IMR-90 (cell line): ENCODE results near the gene PARVB.

Source experiments
- BHLHE40 ChIP-seq: fragments of 150-350 bp; IDR thresholded peaks from 2 replicates; pipeline ENCODE4 v1.6.1; 2016; ENCODE audit warnings: mild to moderate bottlenecking, low read depth, low read length
- CEBPB ChIP-seq: IDR thresholded peaks from 2 replicates; pipeline ENCODE4 v1.6.1; 2012; ENCODE audit warnings: low read depth, low read length, improper control_type of control experiment
- CTCF ChIP-seq: conservative IDR thresholded peaks from 2 replicates; pipeline ENCODE4 v1.5.1; 2012; ENCODE audit warnings: mild to moderate bottlenecking, low read depth, low read length, improper control_type of control experiment
- ELK1 ChIP-seq: fragments of 150-350 bp; IDR thresholded peaks from 2 replicates; pipeline ENCODE4 v1.6.1; 2016; ENCODE audit warnings: low read depth, mild to moderate bottlenecking, low read length, moderate library complexity, borderline replicate concordance
- FOS ChIP-seq: fragments of 150-350 bp; IDR thresholded peaks from 2 replicates; pipeline ENCODE4 v1.6.1; 2016; ENCODE audit warnings: low read depth, low read length
- MAZ ChIP-seq: IDR thresholded peaks from 2 replicates; pipeline ENCODE4 v1.6.1; 2012; ENCODE audit warnings: low read depth, mild to moderate bottlenecking, low read length, improper control_type of control experiment, moderate library complexity, borderline replicate concordance
- MXI1 ChIP-seq: IDR thresholded peaks from 2 replicates; pipeline ENCODE4 v1.6.1; 2012; ENCODE audit warnings: low read depth, mild to moderate bottlenecking, low read length, moderate library complexity, borderline replicate concordance
- NFE2L2 ChIP-seq: fragments of 150-350 bp; IDR thresholded peaks from 2 replicates; pipeline ENCODE4 v1.6.1; 2016; ENCODE audit warnings: low read depth, mild to moderate bottlenecking, low read length
- POLR2A ChIP-seq: IDR thresholded peaks from 2 replicates; pipeline ENCODE4 v1.6.1; 2012; ENCODE audit warnings: mild to moderate bottlenecking, low read depth, low read length
- RAD21 ChIP-seq: IDR thresholded peaks from 2 replicates; pipeline ENCODE4 v1.6.1; 2012; ENCODE audit warnings: low read length, improper control_type of control experiment
- RCOR1 ChIP-seq: IDR thresholded peaks from 2 replicates; pipeline ENCODE4 v1.6.1; 2012; ENCODE audit warnings: mild to moderate bottlenecking, low read length, improper control_type of control experiment; ENCODE audit not compliant: insufficient replicate concordance
- RFX5 ChIP-seq: IDR thresholded peaks from 2 replicates; pipeline ENCODE4 v1.8.0; 2012; ENCODE audit warnings: low read depth, mild to moderate bottlenecking, low read length, moderate library complexity
- SMC3 ChIP-seq: fragments of 150-350 bp; IDR thresholded peaks from 2 replicates; pipeline ENCODE4 v1.6.1; 2016; ENCODE audit warnings: low read depth, mild to moderate bottlenecking, antibody characterized with exemption, low read length, moderate library complexity
- USF2 ChIP-seq: fragments of 150-350 bp; IDR thresholded peaks from 2 replicates; pipeline ENCODE4 v1.6.1; 2017; ENCODE audit warnings: mild to moderate bottlenecking, antibody characterized with exemption, low read length, low read depth

GRCh38 chr22:44171561-44171960 is 147.5 kb downstream of the PARVB start:
- TF ChIP-seq CTCF: no peak
- no peak for TF ChIP-seq SMC3
- TF ChIP-seq BHLHE40: no peak
- TF ChIP-seq USF2: no peak
- TF ChIP-seq POLR2A: no peak
- no peak for TF ChIP-seq FOS
- TF ChIP-seq MXI1: no peak
- TF ChIP-seq CEBPB: no peak
- no peak for TF ChIP-seq RFX5
- TF ChIP-seq RCOR1: no peak
- TF ChIP-seq NFE2L2: no peak
- TF ChIP-seq MAZ: no peak
- no peak for TF ChIP-seq ELK1
- no peak for TF ChIP-seq RAD21
